Upper lobe of right lung (tissue), 1 donor: Measurements from ENCODE around the gene AMBN. TPM values are rescaled to one million over a fixed set of nuclear protein-coding genes. Genes with fewer than 3 reads are reported as not detected.

ENCODE experiments used
- ATAC-seq: fragments of 200-7000 bp; cut with Tn5 transposase; one replicate; pipeline ENCODE4 v1.9.1; 2020; ENCODE audit warnings: mild to moderate bottlenecking, moderate library complexity
- DNase-seq: peaks from one replicate; pipeline ENCODE4 v3.0.0-alpha.2; 2020
- H3K27ac ChIP-seq: fragments of 200-600 bp; one replicate; pipeline ENCODE4 v1.8.0; 2022
- H3K27me3 ChIP-seq: fragments of 200-600 bp; one replicate; pipeline ENCODE4 v1.8.0; 2022; ENCODE audit warnings: mild to moderate bottlenecking
- H3K36me3 ChIP-seq: fragments of 200-600 bp; one replicate; pipeline ENCODE4 v1.8.0; 2022
- H3K4me1 ChIP-seq: fragments of 200-600 bp; one replicate; pipeline ENCODE4 v1.8.0; 2022
- H3K4me3 ChIP-seq: fragments of 200-600 bp; one replicate; pipeline ENCODE4 v1.8.0; 2022; ENCODE audit warnings: mild to moderate bottlenecking
- H3K9me3 ChIP-seq: fragments of 200-600 bp; one replicate; pipeline ENCODE4 v1.8.0; 2022
- CTCF ChIP-seq: fragments of 200-600 bp; IDR thresholded peaks from one replicate; pipeline ENCODE4 v1.8.0; 2022; ENCODE audit warnings: antibody characterized with exemption
- intact Hi-C: fragments of 100-400 bp; cut with DNase I; formaldehyde crosslinking; loops from one replicate; pipeline ENCODE4 v1.11.0; 2022
- total RNA-seq: library from RNA; stranded (reverse); fragmentation: NEBNext Ultra II Directional; extraction: Animal tissue kit (Norgen Biotek cat#: 25700); gene quantifications from one replicate; pipeline ENCODE4 v1.2.1, GENCODE V29; 2021
- donor health status: DM: no; HTN: yes; CAD: no; lungs with severe emphysema.

Gene AMBN
- total RNA-seq, 1 donor from 2014 or later, result not detected

GRCh38 chr4:70564033-70564432, 28.0 kb upstream of the AMBN start:
- intact Hi-C loops, result no loop called here
- no peaks in the 10 kb centered on the region for H3K9me3 ChIP-seq
- H3K27ac ChIP-seq, result no peak overlapping the region
- no peaks in the 10 kb centered on the region for H3K36me3 ChIP-seq
- H3K4me1 ChIP-seq, result no peaks in the 10 kb centered on the region
- no peak overlapping the region for H3K4me3 ChIP-seq
- no peak for TF ChIP-seq CTCF
- no peak for ATAC-seq
- H3K27me3 ChIP-seq, result no peaks in the 10 kb centered on the region
- no peak for DNase-seq

DNA sequence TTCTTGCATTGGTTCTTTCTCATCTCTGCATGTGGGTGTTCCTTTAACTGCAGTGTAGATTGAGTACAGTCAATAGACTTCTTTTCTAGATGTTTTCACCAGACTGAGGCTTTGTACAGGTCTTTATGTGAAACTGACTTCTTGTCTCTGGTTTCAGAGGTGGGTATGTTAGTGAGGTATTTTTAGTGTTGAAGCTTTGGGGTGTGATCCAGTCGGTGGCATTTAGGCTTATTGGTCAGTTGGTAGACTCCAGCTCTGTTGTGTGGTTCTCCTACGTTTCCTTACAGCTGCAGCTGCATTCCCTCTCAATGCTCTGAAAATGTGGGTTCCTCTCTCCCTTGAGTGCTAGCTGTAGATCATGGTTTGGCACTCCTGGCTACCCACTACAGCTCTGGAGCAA, 21.3 kb upstream of the AMBN start:
- Histone ChIP-seq H3K27ac (no peak overlapping the region), H3K9me3 (no peaks in the 10 kb centered on the region), H3K27me3 (no peaks in the 10 kb centered on the region), H3K4me3 (no peak overlapping the region), H3K4me1 (no peaks in the 10 kb centered on the region), H3K36me3 (no peaks in the 10 kb centered on the region)
- intact Hi-C loops, result no loop called here
- no peak for ATAC-seq
- no peak for DNase-seq
- TF ChIP-seq CTCF, result no peak

DNA sequence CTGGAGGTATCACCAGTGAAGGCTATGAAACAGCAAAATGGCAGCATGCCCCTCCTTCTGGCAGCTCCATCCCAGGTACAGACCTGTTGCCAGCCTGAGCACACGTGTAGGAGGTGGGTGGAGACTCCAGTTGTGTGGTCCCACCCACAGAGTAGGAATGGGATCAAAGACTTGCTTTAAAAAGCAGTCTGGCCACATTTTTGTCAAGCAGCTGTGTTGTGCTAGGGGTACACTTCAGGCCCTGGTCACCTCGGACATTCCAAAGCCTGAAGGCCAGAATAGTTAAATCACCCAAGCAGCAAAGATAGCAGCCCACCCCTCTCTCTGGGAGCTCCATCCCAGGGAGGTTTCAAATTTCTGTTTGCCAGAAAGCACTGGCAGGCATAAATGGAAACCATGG, 20.3 kb upstream of the AMBN start:
- Histone ChIP-seq H3K36me3 (no peaks in the 10 kb centered on the region), H3K27ac (no peak overlapping the region), H3K27me3 (no peaks in the 10 kb centered on the region), H3K9me3 (no peaks in the 10 kb centered on the region), H3K4me3 (no peak overlapping the region), H3K4me1 (no peaks in the 10 kb centered on the region)
- intact Hi-C loops, result no loop called here
- no peak for ATAC-seq
- no peak for TF ChIP-seq CTCF
- DNase-seq, result no peak

DNA sequence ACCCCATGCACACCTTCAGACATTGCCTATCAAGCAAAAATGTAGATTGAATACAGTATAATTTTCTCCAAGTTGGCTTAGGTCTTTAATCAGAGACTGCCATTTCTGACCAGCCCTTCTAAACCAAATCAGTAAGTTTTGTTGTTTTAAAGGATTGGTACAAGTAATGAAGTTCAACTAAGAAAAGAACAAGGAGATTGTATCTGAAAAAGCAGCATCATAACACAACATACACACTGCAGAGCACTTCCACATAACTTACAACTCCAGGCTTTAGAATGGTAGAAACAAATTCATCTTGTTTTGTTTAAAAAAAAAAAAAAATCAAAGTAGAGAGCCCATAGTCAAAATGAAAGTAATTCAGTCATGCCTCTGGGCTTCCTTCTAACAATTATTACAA, 16.1 kb upstream of the AMBN start:
- DNase-seq (no peak), ATAC-seq (no peak)
- Histone ChIP-seq H3K4me1 (no peaks in the 10 kb centered on the region), H3K27me3 (no peaks in the 10 kb centered on the region), H3K4me3 (no peak overlapping the region), H3K27ac (no peak overlapping the region), H3K9me3 (no peaks in the 10 kb centered on the region), H3K36me3 (no peaks in the 10 kb centered on the region)
- intact Hi-C loops, result no loop called here
- no peak for TF ChIP-seq CTCF

GRCh38 chr4:70577220-70577927, 14.7 kb upstream of the AMBN start:
- no peak overlapping the region for H3K4me3 ChIP-seq
- H3K36me3 ChIP-seq, result no peaks in the 10 kb centered on the region
- no peaks in the 10 kb centered on the region for H3K27me3 ChIP-seq
- no peak for TF ChIP-seq CTCF
- H3K27ac ChIP-seq, result no peak overlapping the region
- intact Hi-C loops, result no loop called here
- H3K9me3 ChIP-seq, result no peaks in the 10 kb centered on the region
- no peaks in the 10 kb centered on the region for H3K4me1 ChIP-seq
- no peak for ATAC-seq
- DNase-seq, result no peak

DNA sequence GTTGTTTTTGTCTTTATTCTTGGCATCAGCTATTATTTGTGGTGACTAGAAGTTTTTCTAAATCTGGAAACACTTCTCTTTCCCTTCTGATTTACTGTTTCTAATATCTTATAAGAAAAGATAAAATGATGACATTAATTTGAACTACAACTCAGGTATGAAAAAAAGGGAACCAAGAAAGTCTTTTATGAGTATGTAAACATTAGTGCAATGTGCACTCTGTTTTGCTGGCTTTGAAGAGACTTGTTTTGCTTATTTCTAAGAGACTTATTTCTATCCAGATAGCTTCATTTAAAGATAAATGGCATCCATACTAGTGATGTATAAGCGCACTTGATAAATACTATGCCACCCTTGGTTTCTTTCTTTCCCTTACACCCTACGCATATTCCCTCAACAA, 10.1 kb upstream of the AMBN start:
- no peak for ATAC-seq
- H3K9me3 ChIP-seq, result no peaks in the 10 kb centered on the region
- H3K36me3 ChIP-seq, result no peaks in the 10 kb centered on the region
- H3K4me1 ChIP-seq, result no peaks in the 10 kb centered on the region
- no peaks in the 10 kb centered on the region for H3K27me3 ChIP-seq
- intact Hi-C loops, result no loop called here
- H3K4me3 ChIP-seq, result no peak overlapping the region
- DNase-seq, result no peak
- H3K27ac ChIP-seq, result no peak overlapping the region
- TF ChIP-seq CTCF, result no peak
